GM12878 (cell line): ENCODE results near the gene MYBBP1A. TPM values are rescaled to one million over a fixed set of nuclear protein-coding genes. Genes with fewer than 3 reads are reported as not detected.

Experiments
- ATAC-seq: fragments of 200-7000 bp; cut with Tn5 transposase; 3 replicates; pipeline ENCODE4 v1.9.1; 2020; ENCODE audit warnings: mild to moderate bottlenecking, moderate library complexity
- BruUV-seq: library from RNA; stranded (reverse); fragments of 400-500 nt; replicated peaks from 2 replicates; lab custom pipeline; 2021; lab: Mats Ljungman, UMichigan
- CTCF ChIA-PET: fragments of 300-600 bp; sonication (Branson Sonifier 250); formaldehyde crosslinking; extraction: SDS; loops from one replicate; lab custom pipeline; 2021; ENCODE audit warnings: inconsistent platforms; lab: Yijun Ruan, JAX
- POLR2A ChIA-PET: fragments of 350-600 bp; formaldehyde crosslinking; extraction: SDS; loops from one replicate; lab custom pipeline; 2021; ENCODE audit warnings: inconsistent platforms; lab: Charles Lee
- RAD21 ChIA-PET: fragments of 300-600 bp; sonication (Branson Sonifier 250); formaldehyde crosslinking; loops from one replicate; lab custom pipeline; 2023; ENCODE audit warnings: antibody characterized with exemption; ENCODE audit not compliant: unreplicated experiment; lab: Charles Lee
- SMC1A ChIA-PET: fragments of 300-600 bp; sonication (Branson Sonifier 250); formaldehyde crosslinking; loops from one replicate; lab custom pipeline; 2023; ENCODE audit not compliant: unreplicated experiment, uncharacterized antibody; lab: Charles Lee
- DNase-seq: peaks from one replicate; pipeline ENCODE4 v3.0.0-alpha.2; 2011; ENCODE audit warnings: low read depth, low spot score
- FAIRE-seq: peaks from 3 replicates; lab custom pipeline; 2011; peaks lifted over from hg19 to GRCh38; lab: Jason Lieb, UNC
- H2AFZ ChIP-seq: 2 replicates; pipeline ENCODE4 v1.6.0; 2011; ENCODE audit warnings: low read depth, low read length, control low read depth; ENCODE audit not compliant: control insufficient read depth
- H3K27ac ChIP-seq: 2 replicates; pipeline ENCODE4 v1.5.1; 2011; ENCODE audit warnings: control low read depth; ENCODE audit not compliant: control insufficient read depth, insufficient read depth
- H3K27me3 ChIP-seq, 2 experiments: replicated peaks in 1 of 2; 2 replicates each; pipeline versions ENCODE4 v1.6.0 to v1.6.1; 2011; ENCODE audit warnings: low read length in 1 of 2; ENCODE audit not compliant: control insufficient read depth in 2 of 2, insufficient read depth in 2 of 2
- H3K36me3 ChIP-seq, 2 experiments: 2 replicates each; pipeline ENCODE4 v1.5.1; 2011; ENCODE audit warnings: low read length in 1 of 2; ENCODE audit not compliant: control insufficient read depth in 2 of 2, insufficient read depth in 2 of 2
- H3K4me1 ChIP-seq: 2 replicates; pipeline ENCODE4 v1.6.1; 2011; ENCODE audit warnings: mild to moderate bottlenecking, low read length, moderate library complexity, mixed read lengths; ENCODE audit not compliant: control insufficient read depth, insufficient read depth
- H3K4me2 ChIP-seq: 2 replicates; pipeline ENCODE4 v1.6.0; 2011; ENCODE audit warnings: control low read depth; ENCODE audit not compliant: control insufficient read depth, insufficient read depth
- H3K4me3 ChIP-seq: fragments of 200-600 bp; sonication (generic); 2 replicates; pipeline ENCODE4 v1.5.1; 2016
- H3K79me2 ChIP-seq: 2 replicates; pipeline ENCODE4 v1.6.0; 2011; ENCODE audit warnings: low read length; ENCODE audit not compliant: control insufficient read depth, insufficient read depth
- H3K9ac ChIP-seq: 2 replicates; pipeline ENCODE4 v1.8.0; 2011; ENCODE audit warnings: low read length, control low read depth, mixed read lengths; ENCODE audit not compliant: control insufficient read depth, insufficient read depth
- H3K9me3 ChIP-seq: replicated peaks from 3 replicates; pipeline ENCODE4 v1.5.1; 2011; ENCODE audit warnings: mild to moderate bottlenecking, low read length; ENCODE audit not compliant: control insufficient read depth, insufficient read depth
- H4K20me1 ChIP-seq: 2 replicates; pipeline ENCODE4 v1.6.0; 2011; ENCODE audit not compliant: control insufficient read depth, insufficient read depth
- GABPA ChIP-seq: IDR thresholded peaks from 2 replicates; pipeline ENCODE4 v1.6.1; 2014; ENCODE audit warnings: antibody characterized with exemption, low read depth, mild to moderate bottlenecking, inconsistent platforms
- HDAC2 ChIP-seq: fragments of 200-600 bp; sonication (generic); IDR thresholded peaks from 2 replicates; pipeline ENCODE4 v1.6.1; 2017
- IKZF2 ChIP-seq, 2 experiments: fragments of 450-650 bp; IDR thresholded peaks; 2 replicates each; pipeline ENCODE4 v1.6.1; 2017; ENCODE audit warnings: mild to moderate bottlenecking in 2 of 2, moderate library complexity in 2 of 2
- MYC ChIP-seq: IDR thresholded peaks from 2 replicates; pipeline ENCODE4 v1.6.1; 2011; ENCODE audit warnings: mild to moderate bottlenecking, low read length, moderate library complexity, inconsistent platforms; ENCODE audit not compliant: insufficient read depth, insufficient replicate concordance, insufficient read length, severe bottlenecking
- NFIC ChIP-seq: IDR thresholded peaks from 2 replicates; pipeline ENCODE4 v1.6.1; 2012; ENCODE audit warnings: low read depth, mild to moderate bottlenecking, inconsistent platforms, low read length, moderate library complexity
- STAT3 ChIP-seq: IDR thresholded peaks from 2 replicates; pipeline ENCODE4 v1.6.1; 2011; ENCODE audit warnings: low read depth, low read length, improper control_type of control experiment
- ZNF274 ChIP-seq: IDR thresholded peaks from one replicate; pipeline ENCODE4 v1.8.0; 2011; ENCODE audit not compliant: insufficient read length, insufficient read depth
- ZSCAN29 ChIP-seq: fragments of 450-650 bp; IDR thresholded peaks from 2 replicates; pipeline ENCODE4 v1.6.1; 2017; ENCODE audit warnings: mild to moderate bottlenecking, moderate library complexity
- WGBS: methylation state at CpG from one replicate; pipeline ENCODE4 v1.1.6; 2016; ENCODE audit warnings: low lambda C conversion rate; ENCODE audit not compliant: insufficient replicate concordance, insufficient coverage; ENCODE audit errors: missing lambda C conversion rate; 5-methylcytosine and 5-hydroxymethylcytosine counted together
- in situ Hi-C: fragments of 300-500 bp; cut with MboI; formaldehyde crosslinking; loops from 9 replicates; pipeline ENCODE4 v1.14.3; 2018; ENCODE audit warnings: mixed read lengths
- intact Hi-C: fragments of 100-400 bp; cut with micrococcal nuclease; formaldehyde crosslinking; loops from one replicate; pipeline ENCODE4 v1.14.2; 2022; ENCODE audit not compliant: unreplicated experiment
- polyA plus RNA-seq, 11 experiments: library from polyadenylated mRNA; depleted of rRNA in 4 of 11; unstranded in 6 of 11; stranded (reverse) in 5 of 11; fragments of >200 nt; fragmentation: Nextera tagmentation in 4 of 11; fragmentation: Illumina TruSeq in 1 of 11; extraction: Ambion mirVana in 4 of 11; extraction: Trizol in 1 of 11; gene quantifications; 1 replicate in 1 of 11; 2 replicates in 10 of 11; pipeline versions ENCODE4 v1.2.1 to v1.2.3, GENCODE V29; 2011 to 2016; ENCODE audit warnings: inconsistent platforms in 2 of 11, missing spikeins in 2 of 11, low read depth in 1 of 11
- total RNA-seq, 4 experiments: library from RNA; depleted of rRNA in 3 of 4; stranded (reverse); fragments of >200 nt in 3 of 4; fragmentation: Illumina TruSeq in 1 of 4; extraction: Trizol in 1 of 4; gene quantifications; 2 replicates each; pipeline versions ENCODE4 v1.2.1 to v1.2.3, GENCODE V29; 2013 to 2021
- TF ChIP-seq, protein P1 (sequence below): IDR thresholded peaks from 2 replicates; pipeline ENCODE4 v1.6.1; 2011; ENCODE audit warnings: borderline replicate concordance, low read depth, mild to moderate bottlenecking, moderate library complexity, mixed read lengths, low read length; ENCODE audit not compliant: insufficient read depth; ENCODE audit errors: extremely low read length
- TF ChIP-seq, protein P2 (sequence below): fragments of 450-650 bp; IDR thresholded peaks from 2 replicates; pipeline ENCODE4 v1.6.1; 2016; ENCODE audit warnings: mild to moderate bottlenecking
- TF ChIP-seq, protein P3 (sequence below): IDR thresholded peaks from 2 replicates; pipeline ENCODE4 v1.6.1; 2011; ENCODE audit warnings: borderline replicate concordance, low read depth, mild to moderate bottlenecking, moderate library complexity, low read length; ENCODE audit not compliant: insufficient read depth, poor library complexity, severe bottlenecking

Gene MYBBP1A
- total and polyA plus RNA-seq, 10 of the 15 experiments (the other 5 are each of a cell fraction or from before 2014, with no cell fraction given): 2.5 to 121 (median 71.6) TPM

DNA sequence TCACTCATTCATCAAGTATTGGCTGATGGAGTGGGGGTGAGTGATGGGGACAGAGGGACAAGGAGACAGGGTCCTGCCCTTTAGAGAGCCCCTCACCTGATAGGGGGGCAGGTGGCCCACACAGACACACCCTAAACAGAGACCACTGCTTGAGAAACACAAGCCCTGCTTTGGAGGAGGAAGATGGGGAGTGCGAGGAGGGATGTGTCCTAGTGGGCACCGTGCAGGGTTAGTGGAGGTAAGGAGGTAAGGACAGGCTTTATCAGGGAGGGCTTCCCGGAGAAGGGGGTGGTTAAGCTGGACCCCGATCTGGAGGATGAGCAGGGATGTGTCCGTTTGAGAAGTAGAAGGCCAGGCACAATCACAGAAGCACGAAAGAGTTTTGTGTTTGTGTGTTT, 21.0 kb upstream of the MYBBP1A start (continued):
- TF ChIP-seq, protein P1, sequence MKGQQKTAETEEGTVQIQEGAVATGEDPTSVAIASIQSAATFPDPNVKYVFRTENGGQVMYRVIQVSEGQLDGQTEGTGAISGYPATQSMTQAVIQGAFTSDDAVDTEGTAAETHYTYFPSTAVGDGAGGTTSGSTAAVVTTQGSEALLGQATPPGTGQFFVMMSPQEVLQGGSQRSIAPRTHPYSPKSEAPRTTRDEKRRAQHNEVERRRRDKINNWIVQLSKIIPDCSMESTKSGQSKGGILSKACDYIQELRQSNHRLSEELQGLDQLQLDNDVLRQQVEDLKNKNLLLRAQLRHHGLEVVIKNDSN: no peak
- TF ChIP-seq ZSCAN29: no peak
- TF ChIP-seq, all 136 proteins: peak for 0

DNA sequence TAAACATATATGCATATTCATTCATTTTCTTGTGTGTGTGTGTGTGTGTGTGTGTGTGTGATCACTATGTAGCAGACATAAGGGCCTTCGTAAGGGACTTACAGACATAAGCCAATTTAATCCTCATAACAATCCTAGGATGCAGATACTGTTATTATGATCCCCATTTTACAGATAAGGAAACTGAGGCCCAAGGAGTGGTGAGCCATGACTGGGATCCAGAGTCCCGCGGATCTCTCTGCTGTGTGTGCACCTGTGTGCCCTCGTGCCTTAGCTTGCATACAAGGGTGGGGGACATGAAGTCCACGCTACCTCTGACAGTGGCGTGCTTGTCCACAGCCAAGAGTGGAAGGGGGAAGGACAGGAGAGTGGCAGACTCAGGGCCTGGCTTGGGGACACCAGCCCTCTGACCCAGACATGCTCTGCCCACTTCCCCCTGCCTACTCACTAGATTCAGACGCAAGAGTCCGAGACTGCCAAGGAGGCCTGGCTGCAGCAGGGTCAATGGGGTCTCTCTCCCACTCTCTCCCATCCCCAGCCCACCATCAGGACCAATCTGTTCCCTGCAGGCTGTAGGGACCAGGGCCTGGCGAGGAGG, 19.4 kb upstream of the MYBBP1A start:
- CTCF ChIA-PET: interaction anchor here (1.1 to 1.6 kb wide), 2 partner anchors 9 to 50 kb away, joined by 3 to 4 read pairs; no protein-coding TSS in a partner anchor
- no peaks in the 10 kb centered on the region for H4K20me1 ChIP-seq
- H3K27ac ChIP-seq: no peak overlapping the region
- no peaks in the 10 kb centered on the region for H3K9me3 ChIP-seq
- POLR2A ChIA-PET: no interaction called here
- no peak overlapping the region for H3K4me2 ChIP-seq
- H3K4me1 ChIP-seq: peaks cover 6% of the 10 kb centered on the region; the same call in 1 of the 2 replicates
- no peak overlapping the region for H3K4me3 ChIP-seq
- H2AFZ ChIP-seq: no peak overlapping the region
- SMC1A ChIA-PET: no interaction called here
- ATAC-seq: no peak
- no TSS peak for BruUV-seq
- TF ChIP-seq, protein P2, sequence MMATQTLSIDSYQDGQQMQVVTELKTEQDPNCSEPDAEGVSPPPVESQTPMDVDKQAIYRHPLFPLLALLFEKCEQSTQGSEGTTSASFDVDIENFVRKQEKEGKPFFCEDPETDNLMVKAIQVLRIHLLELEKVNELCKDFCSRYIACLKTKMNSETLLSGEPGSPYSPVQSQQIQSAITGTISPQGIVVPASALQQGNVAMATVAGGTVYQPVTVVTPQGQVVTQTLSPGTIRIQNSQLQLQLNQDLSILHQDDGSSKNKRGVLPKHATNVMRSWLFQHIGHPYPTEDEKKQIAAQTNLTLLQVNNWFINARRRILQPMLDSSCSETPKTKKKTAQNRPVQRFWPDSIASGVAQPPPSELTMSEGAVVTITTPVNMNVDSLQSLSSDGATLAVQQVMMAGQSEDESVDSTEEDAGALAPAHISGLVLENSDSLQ: no peak
- TF ChIP-seq NFIC (no peak), ZNF274 (no peak), HDAC2 (no peak), GABPA (no peak), IKZF2 (IDR thresholded peaks at IDR 0.05) (no peak), STAT3 (no peak), MYC (no peak)
- TF ChIP-seq, protein P3, sequence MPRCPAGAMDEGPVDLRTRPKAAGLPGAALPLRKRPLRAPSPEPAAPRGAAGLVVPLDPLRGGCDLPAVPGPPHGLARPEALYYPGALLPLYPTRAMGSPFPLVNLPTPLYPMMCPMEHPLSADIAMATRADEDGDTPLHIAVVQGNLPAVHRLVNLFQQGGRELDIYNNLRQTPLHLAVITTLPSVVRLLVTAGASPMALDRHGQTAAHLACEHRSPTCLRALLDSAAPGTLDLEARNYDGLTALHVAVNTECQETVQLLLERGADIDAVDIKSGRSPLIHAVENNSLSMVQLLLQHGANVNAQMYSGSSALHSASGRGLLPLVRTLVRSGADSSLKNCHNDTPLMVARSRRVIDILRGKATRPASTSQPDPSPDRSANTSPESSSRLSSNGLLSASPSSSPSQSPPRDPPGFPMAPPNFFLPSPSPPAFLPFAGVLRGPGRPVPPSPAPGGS: no peak
- WGBS: 66% methylated on average over 9 of the region's 9 CpGs
- no peak for FAIRE-seq
- H3K79me2 ChIP-seq: no peaks in the 10 kb centered on the region
- DNase-seq: no peak
- H3K36me3 ChIP-seq: no peaks in the 10 kb centered on the region
- no peak overlapping the region for H3K9ac ChIP-seq
- H3K27me3 ChIP-seq: no peaks in the 10 kb centered on the region; a peak in 1 of 4 replicates
- intact Hi-C loops: no loop called here
- in situ Hi-C loops: no loop called here
- RAD21 ChIA-PET: interaction anchor here (1.1 kb wide), 1 partner anchor 10 kb away, joined by 3 read pairs; no protein-coding TSS in a partner anchor
